ENCODE results near the gene GGT1.
"Not testable (repeated sequence)": the region's sequence is repeated elsewhere in the genome, so short reads cannot be mapped to it uniquely, and the experiment has no call there.

GRCh38 chr22:24606340-24606739 is 3.3 kb downstream of the GGT1 start:
- TF ChIP-seq, protein P1, sequence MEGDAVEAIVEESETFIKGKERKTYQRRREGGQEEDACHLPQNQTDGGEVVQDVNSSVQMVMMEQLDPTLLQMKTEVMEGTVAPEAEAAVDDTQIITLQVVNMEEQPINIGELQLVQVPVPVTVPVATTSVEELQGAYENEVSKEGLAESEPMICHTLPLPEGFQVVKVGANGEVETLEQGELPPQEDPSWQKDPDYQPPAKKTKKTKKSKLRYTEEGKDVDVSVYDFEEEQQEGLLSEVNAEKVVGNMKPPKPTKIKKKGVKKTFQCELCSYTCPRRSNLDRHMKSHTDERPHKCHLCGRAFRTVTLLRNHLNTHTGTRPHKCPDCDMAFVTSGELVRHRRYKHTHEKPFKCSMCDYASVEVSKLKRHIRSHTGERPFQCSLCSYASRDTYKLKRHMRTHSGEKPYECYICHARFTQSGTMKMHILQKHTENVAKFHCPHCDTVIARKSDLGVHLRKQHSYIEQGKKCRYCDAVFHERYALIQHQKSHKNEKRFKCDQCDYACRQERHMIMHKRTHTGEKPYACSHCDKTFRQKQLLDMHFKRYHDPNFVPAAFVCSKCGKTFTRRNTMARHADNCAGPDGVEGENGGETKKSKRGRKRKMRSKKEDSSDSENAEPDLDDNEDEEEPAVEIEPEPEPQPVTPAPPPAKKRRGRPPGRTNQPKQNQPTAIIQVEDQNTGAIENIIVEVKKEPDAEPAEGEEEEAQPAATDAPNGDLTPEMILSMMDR (IDR thresholded peaks at IDR 0.05; ENCODE audit: low read length) = not testable (repeated sequence)
- TF ChIP-seq EZH2phosphoT487 (IDR thresholded peaks at IDR 0.05; ENCODE audit: low read length); EZH2 (optimal IDR thresholded peaks at IDR 0.05; ENCODE audit: low read depth, low read length): not testable (repeated sequence)
